Esophagus muscularis mucosa (tissue), 4 donors: ENCODE data around the gene POLR2H.

Source experiments
- CTCF ChIP-seq, 3 experiments: fragments of 200-600 bp in 2 of 3; fragments of 450-650 bp in 1 of 3; sonication (generic) in 2 of 3; IDR thresholded peaks; one replicate each; pipeline ENCODE4 v1.5.1; 2017 to 2019; ENCODE audit warnings: antibody characterized with exemption in 3 of 3, mild to moderate bottlenecking in 2 of 3, moderate library complexity in 1 of 3
- EP300 ChIP-seq: sonication (generic); formaldehyde crosslinking; IDR thresholded peaks from one replicate; pipeline ENCODE4 v1.6.1; 2017; ENCODE audit warnings: antibody characterized with exemption
- POLR2A ChIP-seq: fragments of 450-650 bp; IDR thresholded peaks from one replicate; pipeline ENCODE4 v1.6.1; 2017; ENCODE audit warnings: antibody characterized with exemption, moderate library complexity, mild to moderate bottlenecking, low read depth
- POLR2AphosphoS5 ChIP-seq, 2 donors: sonication (generic); formaldehyde crosslinking; IDR thresholded peaks; one replicate each; pipeline ENCODE4 v1.6.1; 2017; ENCODE audit warnings: antibody characterized with exemption in 2 of 2

- TF ChIP-seq CTCF (IDR thresholded peaks at IDR 0.05) (no peak), EP300 (no peak), POLR2AphosphoS5 (IDR thresholded peaks at IDR 0.05) (no peak), POLR2A (no peak)
These were observed 26.9 kb upstream of the POLR2H start for GRCh38 chr3:184334470-184335158.
